Endothelial cell of umbilical vein (primary cell): ENCODE results near the gene GDPD4. TPM values are rescaled to one million over a fixed set of nuclear protein-coding genes. Genes with fewer than 3 reads are reported as not detected.

Experiments used
- BruUV-seq: library from RNA; stranded (reverse); fragments of 400-500 nt; replicated peaks from 2 replicates; lab custom pipeline; 2021; lab: Mats Ljungman, UMichigan
- CTCF ChIA-PET: fragments of 300-600, 350-600 bp; sonication (Branson Sonifier 250); formaldehyde crosslinking; loops from one replicate; lab custom pipeline; 2021; ENCODE audit warnings: antibody characterized with exemption, inconsistent platforms; lab: Charles Lee
- POLR2A ChIA-PET: fragments of 300-600, 350-600 bp; sonication (Branson Sonifier 250); formaldehyde crosslinking; loops from one replicate; lab custom pipeline; 2021; ENCODE audit warnings: antibody characterized with exemption, inconsistent platforms; lab: Charles Lee
- DNase-seq: peaks from one replicate; pipeline ENCODE4 v3.0.0-alpha.2; 2011; ENCODE audit warnings: low read depth, low spot score
- FAIRE-seq: peaks from 2 replicates; lab custom pipeline; 2011; peaks lifted over from hg19 to GRCh38; lab: Jason Lieb, UNC
- H2AFZ ChIP-seq: 2 replicates; pipeline ENCODE4 v1.6.0; 2012; ENCODE audit warnings: low read depth, low read length, control low read depth, inconsistent platforms
- H3K27ac ChIP-seq: 2 replicates; pipeline ENCODE4 v1.5.1; 2011; ENCODE audit warnings: low read depth, mild to moderate bottlenecking, control low read depth, low read length, moderate library complexity; ENCODE audit not compliant: insufficient read depth
- H3K27me3 ChIP-seq, 2 experiments: 2 replicates each; pipeline versions ENCODE4 v1.6.0 to v1.6.1; 2011; ENCODE audit warnings: low read length in 2 of 2, mixed read lengths in 1 of 2; ENCODE audit not compliant: control insufficient read depth in 2 of 2, insufficient read depth in 2 of 2
- H3K36me3 ChIP-seq, 2 experiments: 2 replicates in 1 of 2; 3 replicates in 1 of 2; pipeline ENCODE4 v1.5.1; 2011; ENCODE audit warnings: low read length in 2 of 2, mild to moderate bottlenecking in 1 of 2, moderate library complexity in 1 of 2; ENCODE audit not compliant: control insufficient read depth in 2 of 2, insufficient read depth in 2 of 2; ENCODE audit errors: extremely low read depth in 1 of 2
- H3K4me1 ChIP-seq: 3 replicates; pipeline ENCODE4 v1.5.1; 2011; ENCODE audit warnings: mild to moderate bottlenecking, low read length; ENCODE audit not compliant: control insufficient read depth, insufficient read depth; ENCODE audit errors: extremely low read depth
- H3K4me2 ChIP-seq: 2 replicates; pipeline ENCODE4 v1.6.1; 2011; ENCODE audit warnings: low read length, control low read depth, mixed read lengths; ENCODE audit not compliant: insufficient read depth
- H3K4me3 ChIP-seq, 3 experiments: fragments of 200-600 bp in 1 of 3; sonication (generic), shearing (Covaris generic) in 1 of 3; replicated peaks in 1 of 3; 2 replicates each; pipeline ENCODE4 v1.5.1; 2011 to 2016; ENCODE audit warnings: control low read depth in 3 of 3, low read length in 3 of 3, mild to moderate bottlenecking in 2 of 3, inconsistent platforms in 1 of 3, low read depth in 1 of 3, moderate library complexity in 1 of 3; ENCODE audit not compliant: insufficient read depth in 1 of 3
- H3K79me2 ChIP-seq: 2 replicates; pipeline ENCODE4 v1.6.0; 2012; ENCODE audit warnings: low read length, inconsistent platforms; ENCODE audit not compliant: control insufficient read depth, insufficient read depth
- H3K9ac ChIP-seq: replicated peaks from 2 replicates; pipeline ENCODE3; 2011; ENCODE audit warnings: low read length, control low read depth; ENCODE audit not compliant: insufficient read depth; ENCODE audit errors: extremely low read depth
- H3K9me1 ChIP-seq: replicated peaks from 3 replicates; pipeline ENCODE4 v1.6.0; 2011; ENCODE audit warnings: mild to moderate bottlenecking, low read length; ENCODE audit not compliant: control insufficient read depth, insufficient read depth; ENCODE audit errors: extremely low read depth
- H3K9me3 ChIP-seq: replicated peaks from 2 replicates; pipeline ENCODE4 v1.5.1; 2012; ENCODE audit warnings: low read length, inconsistent platforms; ENCODE audit not compliant: control insufficient read depth, insufficient read depth
- H4K20me1 ChIP-seq: replicated peaks from 2 replicates; pipeline ENCODE3; 2011; ENCODE audit warnings: mild to moderate bottlenecking, low read length; ENCODE audit not compliant: control insufficient read depth, insufficient read depth; ENCODE audit errors: extremely low read depth
- EZH2 ChIP-seq: IDR thresholded peaks from 2 replicates; pipeline ENCODE4 v1.6.1; 2012; ENCODE audit warnings: borderline replicate concordance, low read depth, mild to moderate bottlenecking, moderate library complexity, low read length, inconsistent platforms; ENCODE audit not compliant: severe bottlenecking
- FOS ChIP-seq: IDR thresholded peaks from 2 replicates; pipeline ENCODE4 v1.6.1; 2011; ENCODE audit warnings: mild to moderate bottlenecking, low read length, moderate library complexity, borderline replicate concordance; ENCODE audit not compliant: insufficient read depth
- GATA2 ChIP-seq: IDR thresholded peaks from 2 replicates; pipeline ENCODE4 v1.7.0; 2011; ENCODE audit warnings: low read depth, mild to moderate bottlenecking, moderate library complexity, mixed read lengths, low read length; ENCODE audit not compliant: insufficient read length, insufficient read depth
- JUN ChIP-seq: IDR thresholded peaks from 2 replicates; pipeline ENCODE4 v1.6.1; 2011; ENCODE audit warnings: borderline replicate concordance, low read depth; ENCODE audit not compliant: insufficient read length, insufficient read depth
- POLR2A ChIP-seq: IDR thresholded peaks from 2 replicates; pipeline ENCODE4 v1.6.1; 2012; ENCODE audit warnings: low read depth, mild to moderate bottlenecking, control low read depth, low read length
- dilution Hi-C: fragments of 300-500 bp; cut with MboI; formaldehyde crosslinking; loops from one replicate; pipeline ENCODE4 v1.15.0; 2019; ENCODE audit warnings: low sequenced_read_pairs; ENCODE audit not compliant: extremely low pct_ligation_motif_present
- intact Hi-C: fragments of 100-400 bp; cut with micrococcal nuclease; formaldehyde crosslinking; loops from one replicate; pipeline ENCODE4 v1.10.0; 2022
- polyA plus RNA-seq, 4 experiments: library from polyadenylated mRNA; depleted of rRNA in 3 of 4; stranded (reverse) in 3 of 4; unstranded in 1 of 4; fragments of >200 nt; gene quantifications; 2 replicates each; pipeline versions ENCODE4 v1.2.1 to v1.2.3, GENCODE V29; 2011 to 2012; ENCODE audit warnings: missing spikeins in 1 of 4
- total RNA-seq: library from RNA; stranded (reverse); gene quantifications from 2 replicates; pipeline ENCODE4 v1.2.3, GENCODE V29; 2021
- TF ChIP-seq, protein P1 (sequence below), 2 donors: IDR thresholded peaks; 1 replicate in 1 of 2; 2 replicates in 1 of 2; pipeline ENCODE4 v1.5.1; 2011; ENCODE audit warnings: low read length in 2 of 2, mild to moderate bottlenecking in 2 of 2, moderate library complexity in 2 of 2, control low read depth in 1 of 2, inconsistent platforms in 1 of 2, low read depth in 1 of 2; ENCODE audit not compliant: insufficient read depth in 1 of 2; ENCODE audit errors: extremely low read depth in 1 of 2

Gene GDPD4
- total and polyA plus RNA-seq, 2 donors (not counting 3 experiments of a cell fraction or from before 2014, with no cell fraction given), result not detected

DNA sequence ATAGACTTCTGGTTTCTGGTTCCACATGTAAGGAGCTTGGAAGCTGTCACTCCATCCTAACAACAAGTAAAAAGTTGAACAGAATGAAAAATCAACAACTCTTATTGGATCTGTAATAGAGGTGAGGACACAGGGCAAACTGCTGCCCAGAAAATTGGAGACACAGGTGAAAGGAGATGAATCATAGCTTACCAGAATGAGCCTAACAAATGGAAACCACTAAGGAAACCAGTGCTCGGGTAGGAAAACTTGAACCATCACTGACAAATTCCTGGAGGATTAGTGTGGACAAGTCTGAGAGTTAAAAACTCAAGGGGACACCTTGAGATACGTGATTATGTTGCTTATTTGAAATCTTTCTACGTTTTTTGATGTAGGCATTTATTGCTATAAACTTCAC lies 52.1 kb downstream of the GDPD4 start:
- H3K9me1 ChIP-seq, result no peaks in the 10 kb centered on the region
- no peaks in the 10 kb centered on the region for H3K79me2 ChIP-seq
- no peaks in the 10 kb centered on the region for H3K36me3 ChIP-seq
- ChIA-PET POLR2A (no interaction called here), CTCF (interaction anchor here (0.7 to 1.4 kb wide), 5 partner anchors 10 to 36 kb away, joined by 3 to 5 read pairs (median 4); no protein-coding TSS in a partner anchor)
- no peak overlapping the region for H3K27ac ChIP-seq
- H3K4me3 ChIP-seq, result no peak overlapping the region
- FAIRE-seq, result no peak
- no peaks in the 10 kb centered on the region for H4K20me1 ChIP-seq
- no TSS peak for BruUV-seq
- H3K4me2 ChIP-seq, result peak overlapping the region; percentile 47
- no peaks in the 10 kb centered on the region for H3K9me3 ChIP-seq
- dilution Hi-C loops (no loop called here), intact Hi-C loops (no loop called here)
- H3K4me1 ChIP-seq, result peaks cover 35% of the 10 kb centered on the region
- H3K9ac ChIP-seq, result no peak overlapping the region
- peak overlapping the region; percentile 75 for H2AFZ ChIP-seq
- TF ChIP-seq FOS (peak; percentile 44), POLR2A (no peak)
- no peaks in the 10 kb centered on the region for H3K27me3 ChIP-seq
- peak; percentile 37 for DNase-seq

DNA sequence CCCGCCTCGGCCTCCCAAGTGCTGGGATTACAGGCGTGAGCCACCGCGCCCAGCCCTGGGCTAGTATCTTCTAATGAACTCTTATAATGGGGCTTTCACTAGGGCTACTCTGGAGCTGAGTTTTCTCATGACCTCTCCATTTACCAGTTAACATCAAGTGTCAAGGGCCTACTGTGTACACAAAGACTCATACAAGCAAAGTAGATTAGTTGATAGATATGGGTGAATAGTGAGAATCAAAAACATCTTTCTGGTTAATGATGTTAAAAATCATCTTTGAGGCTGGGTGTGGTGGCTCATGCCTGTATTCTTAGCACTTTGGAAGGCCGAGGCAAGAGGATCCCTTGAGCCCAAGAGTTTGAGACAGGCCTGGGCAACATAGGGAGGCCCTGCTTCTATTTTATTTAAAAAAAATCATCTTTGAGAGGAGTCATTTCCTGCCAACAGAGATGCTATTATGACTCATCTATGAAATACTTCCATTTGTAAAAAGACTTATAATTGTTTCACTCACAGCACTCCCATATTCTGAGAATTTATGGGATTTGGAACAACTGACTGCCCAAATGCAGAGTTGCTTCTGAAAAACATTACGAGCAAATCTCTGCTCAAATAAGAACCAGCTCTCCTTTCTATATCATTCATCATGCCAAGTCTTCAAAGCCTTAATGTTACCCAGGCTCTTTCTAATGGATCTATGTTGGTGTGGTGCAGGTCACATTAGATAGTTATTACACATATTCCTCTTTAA lies 57.0 kb downstream of the GDPD4 start:
- Histone ChIP-seq H2AFZ (peak overlapping the region; percentile 48), H3K27ac (peak overlapping the region; percentile 86), H3K9me1 (no peaks in the 10 kb centered on the region), H3K4me3 (no peak overlapping the region), H3K4me1 (peaks cover 20% of the 10 kb centered on the region), H3K9ac (no peak overlapping the region), H3K4me2 (peak overlapping the region; percentile 58), H3K79me2 (no peaks in the 10 kb centered on the region), H3K36me3 (no peaks in the 10 kb centered on the region), H3K9me3 (no peaks in the 10 kb centered on the region), H3K27me3 (no peaks in the 10 kb centered on the region), H4K20me1 (no peaks in the 10 kb centered on the region)
- TF ChIP-seq EZH2 (no peak), GATA2 (peak; percentile 74), JUN (peak; percentile 91), FOS (peak; percentile 95), POLR2A (no peak)
- TF ChIP-seq, protein P1, sequence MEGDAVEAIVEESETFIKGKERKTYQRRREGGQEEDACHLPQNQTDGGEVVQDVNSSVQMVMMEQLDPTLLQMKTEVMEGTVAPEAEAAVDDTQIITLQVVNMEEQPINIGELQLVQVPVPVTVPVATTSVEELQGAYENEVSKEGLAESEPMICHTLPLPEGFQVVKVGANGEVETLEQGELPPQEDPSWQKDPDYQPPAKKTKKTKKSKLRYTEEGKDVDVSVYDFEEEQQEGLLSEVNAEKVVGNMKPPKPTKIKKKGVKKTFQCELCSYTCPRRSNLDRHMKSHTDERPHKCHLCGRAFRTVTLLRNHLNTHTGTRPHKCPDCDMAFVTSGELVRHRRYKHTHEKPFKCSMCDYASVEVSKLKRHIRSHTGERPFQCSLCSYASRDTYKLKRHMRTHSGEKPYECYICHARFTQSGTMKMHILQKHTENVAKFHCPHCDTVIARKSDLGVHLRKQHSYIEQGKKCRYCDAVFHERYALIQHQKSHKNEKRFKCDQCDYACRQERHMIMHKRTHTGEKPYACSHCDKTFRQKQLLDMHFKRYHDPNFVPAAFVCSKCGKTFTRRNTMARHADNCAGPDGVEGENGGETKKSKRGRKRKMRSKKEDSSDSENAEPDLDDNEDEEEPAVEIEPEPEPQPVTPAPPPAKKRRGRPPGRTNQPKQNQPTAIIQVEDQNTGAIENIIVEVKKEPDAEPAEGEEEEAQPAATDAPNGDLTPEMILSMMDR (IDR thresholded peaks at IDR 0.05; ENCODE audit: extremely low read depth in 1 of 2, insufficient read depth in 1 of 2, low read depth in 1 of 2, low read length in 2 of 2), result no peak
- CTCF ChIA-PET, result no interaction called here
- POLR2A ChIA-PET, result no interaction called here
- dilution Hi-C loops (no loop called here), intact Hi-C loops (no loop called here)
- BruUV-seq, result TSS peak; percentile 97
- peak; percentile 83 for DNase-seq
- FAIRE-seq, result peak; percentile 55
